GM18867 (cell line): ENCODE data around the gene NHERF1.

ENCODE experiments used
- ATAC-seq: cut with Tn5 transposase; IDR thresholded peaks from one replicate; pipeline ENCODE4 v1.9.1; 2021; ENCODE audit warnings: mild to moderate bottlenecking, moderate library complexity; ENCODE audit not compliant: unreplicated experiment

The NHERF1 gene

DNA sequence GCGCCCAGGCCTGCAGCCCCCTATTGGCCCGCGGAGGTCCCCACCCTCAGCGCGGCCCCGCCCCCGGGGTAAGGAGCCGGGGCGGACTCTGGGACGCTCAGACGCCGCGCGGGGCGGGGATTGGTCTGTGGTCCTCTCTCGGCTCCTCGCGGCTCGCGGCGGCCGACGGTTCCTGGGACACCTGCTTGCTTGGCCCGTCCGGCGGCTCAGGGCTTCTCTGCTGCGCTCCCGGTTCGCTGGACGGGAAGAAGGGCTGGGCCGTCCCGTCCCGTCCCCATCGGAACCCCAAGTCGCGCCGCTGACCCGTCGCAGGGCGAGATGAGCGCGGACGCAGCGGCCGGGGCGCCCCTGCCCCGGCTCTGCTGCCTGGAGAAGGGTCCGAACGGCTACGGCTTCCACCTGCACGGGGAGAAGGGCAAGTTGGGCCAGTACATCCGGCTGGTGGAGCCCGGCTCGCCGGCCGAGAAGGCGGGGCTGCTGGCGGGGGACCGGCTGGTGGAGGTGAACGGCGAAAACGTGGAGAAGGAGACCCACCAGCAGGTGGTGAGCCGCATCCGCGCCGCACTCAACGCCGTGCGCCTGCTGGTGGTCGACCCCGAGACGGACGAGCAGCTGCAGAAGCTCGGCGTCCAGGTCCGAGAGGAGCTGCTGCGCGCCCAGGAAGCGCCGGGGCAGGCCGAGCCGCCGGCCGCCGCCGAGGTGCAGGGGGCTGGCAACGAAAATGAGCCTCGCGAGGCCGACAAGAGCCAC is at the start of gene NHERF1:
Gene NHERF1, plus strand, starts transcription at position 100 of the 750 bp plus-strand sequence. Its CDS starts 219 bp downstream, at position 319.
- peak; percentile 90 for ATAC-seq

DNA sequence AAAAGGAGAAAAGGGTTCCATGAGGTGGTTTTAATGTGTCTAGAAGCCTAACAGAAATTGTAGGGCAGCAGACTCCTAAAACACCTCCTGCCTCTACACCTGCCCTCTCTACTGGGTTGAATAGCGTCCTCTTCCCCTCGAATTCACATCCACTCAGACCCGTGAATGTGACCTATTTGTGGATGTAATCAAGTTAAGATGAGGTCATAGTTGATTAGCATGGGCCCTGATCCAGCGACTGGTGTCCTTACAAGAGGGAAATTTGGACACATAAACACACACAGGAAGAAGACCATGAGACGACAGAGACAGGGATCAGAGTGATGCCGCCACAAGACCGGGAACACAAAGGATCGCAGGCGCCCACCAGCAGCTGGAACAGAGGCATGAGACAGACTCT is 49.2 kb upstream of the NHERF1 start:
- no peak for ATAC-seq

DNA sequence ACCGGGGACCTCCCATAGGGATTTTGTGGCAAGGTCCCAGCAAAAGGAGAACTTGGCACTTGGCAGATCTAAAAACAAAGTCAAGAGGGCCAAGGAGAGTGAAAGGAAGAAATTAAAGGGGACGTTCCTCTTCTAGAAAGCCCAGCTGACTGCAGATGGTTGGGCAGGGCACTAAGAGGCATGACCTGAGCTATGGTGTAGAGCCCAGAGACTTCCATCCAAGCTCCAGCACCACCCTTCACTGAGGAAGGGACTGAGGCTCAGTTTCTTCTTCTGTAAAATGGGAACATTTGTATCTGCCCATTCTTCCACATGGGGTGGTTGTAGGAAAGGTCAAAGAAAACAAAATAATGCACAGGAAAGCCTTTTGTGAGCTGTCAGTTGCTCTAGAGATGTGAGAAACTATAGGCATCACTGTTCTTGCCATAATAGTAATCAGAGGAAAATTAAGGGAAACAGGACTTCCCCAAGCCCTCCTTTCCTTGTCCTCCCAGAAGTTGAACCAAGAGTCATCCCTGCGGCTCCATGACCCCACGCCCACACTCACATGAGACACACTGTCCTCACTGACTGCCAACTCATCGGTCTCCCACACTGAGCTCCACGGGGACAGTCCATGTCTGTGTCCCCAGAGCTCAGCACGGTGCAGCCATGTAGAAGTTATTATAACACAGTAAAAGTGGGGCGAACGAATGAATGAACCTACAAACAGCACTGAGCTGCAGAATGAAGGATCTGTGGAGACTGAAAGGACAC is 46.1 kb upstream of the NHERF1 start:
- ATAC-seq, result no peak

DNA sequence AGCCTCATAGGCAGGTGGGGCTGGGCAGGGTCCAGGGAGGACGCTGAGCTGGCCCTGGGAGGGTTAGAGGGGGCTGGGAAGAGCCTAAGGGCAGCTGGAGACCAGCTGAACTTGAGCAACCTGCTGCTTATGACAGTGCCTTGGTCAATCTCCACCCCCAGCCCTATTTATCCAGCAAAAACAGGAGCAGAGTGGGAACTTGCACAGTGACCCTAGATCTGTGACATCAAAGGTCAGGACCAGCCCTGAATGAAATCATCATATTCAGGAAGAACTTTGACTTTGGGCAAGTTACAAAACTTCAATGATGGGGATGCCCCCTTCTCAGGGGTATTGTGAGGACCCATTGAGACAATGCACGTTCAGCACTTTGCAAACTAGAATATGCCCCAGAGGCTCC is 45.1 kb upstream of the NHERF1 start:
- ATAC-seq, result no peak

DNA sequence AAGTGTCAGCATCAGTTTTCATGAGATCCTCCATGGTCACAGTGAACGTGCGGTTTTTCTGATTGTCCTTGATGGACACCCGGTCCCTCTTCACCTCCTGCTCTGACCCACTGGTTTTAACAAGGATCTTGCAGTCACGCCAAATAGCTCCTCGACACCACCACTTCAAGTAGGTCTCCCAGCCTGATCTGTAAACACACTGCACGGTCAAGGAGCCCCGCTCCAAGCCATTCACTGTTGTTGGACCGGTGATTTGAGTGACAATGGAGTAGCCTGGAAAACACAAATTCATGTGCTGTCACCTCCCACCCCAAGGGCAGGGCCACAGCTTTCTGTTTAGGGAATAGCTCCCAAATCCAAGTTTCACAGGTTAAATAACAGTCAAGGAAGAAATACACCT is 43.9 kb upstream of the NHERF1 start:
- ATAC-seq, result no peak

DNA sequence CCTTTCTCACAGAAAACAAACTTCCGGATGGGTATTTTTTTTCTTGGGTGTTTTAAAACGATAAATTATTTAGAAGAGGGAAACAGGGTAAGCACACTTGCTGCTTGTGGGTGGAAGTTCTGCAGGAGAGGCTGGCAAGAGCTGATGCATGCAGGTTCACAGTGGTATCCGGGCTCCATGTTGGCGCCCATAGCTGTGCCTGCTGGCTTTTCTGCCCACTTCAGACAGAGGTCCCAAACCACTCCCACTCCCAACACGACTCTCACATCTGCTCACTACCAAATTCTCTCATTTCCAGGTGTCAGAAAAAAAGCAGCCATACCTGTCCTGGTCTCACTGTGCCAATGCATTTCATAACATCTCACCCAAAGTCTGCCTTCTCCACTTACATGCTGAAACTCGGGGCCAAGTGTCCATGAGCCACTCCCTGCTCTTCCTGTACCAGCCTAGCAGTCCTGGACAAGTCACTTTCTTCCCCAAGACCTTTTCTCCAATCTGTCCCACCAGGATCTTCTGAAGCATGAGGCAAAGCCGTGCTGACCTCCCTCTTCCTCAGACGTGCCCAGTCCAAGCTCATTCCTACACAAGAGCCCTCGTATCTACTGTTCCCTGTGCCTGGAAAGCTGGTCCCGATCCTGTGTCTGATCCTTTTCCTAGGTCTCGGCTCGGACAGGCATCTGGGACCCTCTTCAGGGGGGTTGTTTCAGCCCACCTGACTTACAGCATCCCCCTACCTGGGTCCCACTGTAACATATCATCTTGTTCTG is 37.2 kb upstream of the NHERF1 start:
- ATAC-seq, result no peak

GRCh38 chr17:74712301-74712700 is 36.1 kb upstream of the NHERF1 start:
- ATAC-seq, result no peak

- ATAC-seq, result no peak
Observed at GRCh38 chr17:74712756-74713155, 35.7 kb upstream of the NHERF1 start, which contains the start of gene CD300LF. Gene CD300LF (minus strand): TSS chr17:74712923. CDS start chr17:74712866, 57 bp downstream.

DNA sequence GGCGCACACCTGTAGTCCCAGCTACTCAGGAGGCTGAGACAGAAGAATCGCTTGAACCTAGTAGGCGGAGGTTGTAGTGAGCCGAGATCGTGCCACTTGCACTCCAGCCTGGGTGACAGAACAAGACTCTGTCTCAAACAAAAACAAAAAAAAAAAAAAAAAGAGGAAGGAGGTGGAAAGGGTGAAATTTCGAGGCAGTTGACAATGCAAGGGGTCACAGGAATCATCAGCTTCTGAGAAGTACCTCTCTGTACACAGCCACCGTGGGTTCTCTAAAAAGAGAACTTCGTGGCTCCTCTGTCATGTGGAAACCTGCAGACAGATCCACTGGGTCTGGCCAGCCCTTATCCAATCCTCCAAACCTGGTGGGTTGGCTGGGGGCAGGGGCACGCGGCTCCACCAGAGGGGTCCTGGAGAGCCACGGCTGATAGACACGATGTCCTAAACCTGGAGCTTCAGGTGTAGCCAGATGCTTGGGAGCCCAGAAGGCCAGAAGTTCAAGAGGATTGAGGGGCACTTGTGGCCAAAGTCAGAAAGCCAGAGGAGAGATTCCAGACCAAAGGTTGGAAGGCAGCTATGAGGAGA is 35.2 kb upstream of the NHERF1 start:
- ATAC-seq, result no peak

DNA sequence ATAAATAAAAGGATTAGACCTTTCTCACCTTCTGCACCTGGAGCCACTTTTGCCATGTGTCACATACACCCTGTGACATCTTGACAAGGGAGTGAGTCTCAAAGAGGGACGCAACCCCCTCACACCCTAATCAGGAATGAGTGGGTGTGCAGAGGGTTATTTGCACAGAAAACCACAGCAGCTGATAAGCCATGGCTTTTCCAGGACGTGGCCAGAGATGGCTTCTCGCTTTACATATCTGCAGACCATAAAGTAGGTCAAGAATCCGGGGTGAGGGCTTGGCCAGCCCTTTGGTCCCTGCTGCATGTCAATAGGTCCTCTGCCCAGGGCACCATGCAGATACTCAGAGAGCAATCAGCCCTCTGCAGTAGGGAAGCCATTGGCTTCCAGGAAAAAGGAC is 33.3 kb upstream of the NHERF1 start:
- ATAC-seq, result no peak

GRCh38 chr17:74720506-74720905 is 27.9 kb upstream of the NHERF1 start:
- no peak for ATAC-seq

DNA sequence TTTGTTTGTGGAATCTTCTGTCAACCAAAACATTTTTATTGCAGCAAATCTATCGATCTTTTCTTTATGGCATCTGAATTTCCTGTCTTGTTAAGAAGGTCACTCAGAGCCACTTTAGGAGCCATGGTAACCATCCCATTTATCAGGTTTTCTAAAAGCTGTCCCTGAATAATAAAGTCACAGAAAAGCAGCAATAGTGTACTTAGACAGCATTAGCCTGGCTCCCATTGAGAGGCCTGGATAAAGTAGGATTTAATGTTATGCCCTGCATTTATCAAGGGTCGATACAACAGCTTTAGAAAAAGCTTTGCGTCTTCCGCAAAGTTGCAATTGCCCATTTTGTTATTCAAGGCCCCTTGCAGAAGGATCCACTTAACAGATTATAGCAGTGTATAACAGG is 25.6 kb upstream of the NHERF1 start:
- no peak for ATAC-seq

GRCh38 chr17:74723891-74724290 is 24.5 kb upstream of the NHERF1 start:
- ATAC-seq, result no peak

DNA sequence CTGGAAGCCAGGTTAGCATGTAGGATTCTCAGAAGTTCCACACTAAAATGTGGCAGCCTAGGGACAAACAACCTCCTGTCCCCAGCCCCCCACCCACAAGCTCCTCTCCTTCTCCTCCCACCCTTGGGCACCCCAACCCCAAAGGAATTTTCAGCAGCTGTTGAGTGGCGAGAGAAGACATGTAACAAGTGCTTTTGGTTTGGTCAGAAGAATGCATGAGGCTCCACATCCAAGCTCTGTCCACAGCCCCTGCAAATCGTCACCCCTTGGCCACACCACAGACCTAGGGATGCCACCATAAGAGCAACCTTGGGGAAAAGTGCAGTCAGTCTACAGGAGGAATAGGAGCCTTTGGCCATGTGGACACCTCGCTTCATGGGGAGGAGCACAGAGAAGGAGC is 23.3 kb upstream of the NHERF1 start:
- no peak for ATAC-seq

- no peak for ATAC-seq
Observed at GRCh38 chr17:74728033-74728701, 20.3 kb upstream of the NHERF1 start.

DNA sequence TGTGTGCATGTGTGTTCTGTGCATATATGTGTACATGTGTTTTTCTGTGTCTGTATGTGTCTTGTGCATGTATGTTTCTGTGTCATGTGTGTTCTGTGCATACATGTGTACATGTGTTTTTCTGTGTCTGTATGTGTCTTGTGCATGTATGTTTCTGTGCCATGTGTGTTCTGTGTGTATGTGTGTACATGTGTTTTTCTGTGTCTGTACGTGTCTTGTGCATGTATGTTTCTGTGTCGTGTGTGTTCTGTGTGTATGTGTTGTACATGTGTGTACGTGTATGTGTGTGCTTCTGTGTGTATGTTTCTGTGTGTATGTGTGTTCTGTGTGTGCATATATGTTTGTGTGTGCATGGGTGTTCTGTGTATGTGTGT is 19.7 kb upstream of the NHERF1 start:
- no peak for ATAC-seq

GRCh38 chr17:74729368-74729767 is 19.1 kb upstream of the NHERF1 start:
- no peak for ATAC-seq

DNA sequence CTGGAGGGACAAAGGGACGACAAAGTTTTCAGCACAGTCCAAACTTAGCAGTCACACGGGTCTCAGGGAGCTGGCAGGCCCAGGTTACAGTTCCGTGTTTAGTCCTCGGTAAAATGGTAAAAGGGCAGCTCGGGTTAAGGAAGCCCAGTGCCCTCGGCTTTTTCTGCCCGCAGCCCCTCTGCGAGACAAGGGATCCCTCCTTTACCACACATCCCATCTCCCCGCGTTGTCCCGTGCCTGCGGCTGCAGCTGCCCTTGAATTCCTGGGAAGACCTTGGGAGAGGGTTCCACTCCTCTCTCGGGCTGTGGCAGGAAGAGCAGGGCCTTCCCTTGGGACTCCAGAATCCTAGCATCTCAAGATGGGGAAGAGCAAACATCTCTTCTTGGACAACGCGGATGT is 18.6 kb upstream of the NHERF1 start:
- no peak for ATAC-seq

GRCh38 chr17:74730491-74731346 is 17.7 kb upstream of the NHERF1 start:
- peak; percentile 46 for ATAC-seq

DNA sequence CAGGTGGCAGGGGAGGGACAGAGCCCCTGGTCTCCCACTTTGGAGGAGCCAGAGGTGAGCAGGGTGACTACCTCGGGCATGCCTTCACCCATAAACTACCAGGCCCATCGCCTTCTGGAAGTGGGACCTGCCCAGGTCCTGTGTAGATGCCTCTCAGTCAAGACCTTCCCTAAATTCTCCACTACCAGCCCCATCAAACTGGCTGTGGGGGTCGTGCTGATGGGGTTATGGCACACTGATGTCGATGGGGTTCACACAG is 17.2 kb upstream of the NHERF1 start:
- no peak for ATAC-seq
